Measurements from ENCODE around the gene TFDP2. TPM values are rescaled to one million over a fixed set of nuclear protein-coding genes. Genes with fewer than 3 reads are reported as not detected.

The TFDP2 gene
- total and polyA plus RNA-seq, 2 of the 8 experiments (the other 6 are each of a cell fraction or from before 2014, with no cell fraction given), result 41.1 to 119 TPM

DNA sequence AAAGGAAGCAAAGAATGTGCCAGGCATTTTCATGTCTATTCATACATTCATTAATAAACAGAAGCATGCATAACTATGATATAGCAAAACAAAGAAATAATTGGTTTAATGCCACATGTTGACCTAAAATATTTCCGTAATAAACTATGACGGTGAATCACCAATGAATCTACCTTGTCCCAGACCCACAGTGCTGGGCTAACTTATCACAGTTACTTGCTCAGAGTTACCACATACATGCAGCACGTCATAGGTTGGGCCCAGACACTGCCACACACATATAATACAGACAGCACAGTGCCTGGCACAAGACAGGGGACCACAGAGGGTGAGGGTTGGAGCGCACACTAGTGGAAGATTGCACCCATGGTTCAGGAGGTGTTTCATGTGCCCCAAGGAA lies 186.0 kb downstream of the TFDP2 start (continued):
- TF ChIP-seq RAD21 (IDR thresholded peaks at IDR 0.05 in 1 of 2, conservative IDR thresholded peaks at IDR 0.05 in 1 of 2; ENCODE audit: low read depth in 2 of 2, low read length in 2 of 2) (no peak), HDAC6 (IDR thresholded peaks at IDR 0.05; ENCODE audit: low read depth, low read length) (no peak), NANOG (IDR thresholded peaks at IDR 0.05; ENCODE audit: insufficient read depth, low read depth, low read length, poor library complexity, severe bottlenecking) (no peak), GABPA (IDR thresholded peaks at IDR 0.05; ENCODE audit: borderline replicate concordance, insufficient read depth, low read length) (no peak), SAP30 (IDR thresholded peaks at IDR 0.05; ENCODE audit: insufficient read depth, insufficient replicate concordance, low read length) (no peak)
- TF ChIP-seq, protein P1, sequence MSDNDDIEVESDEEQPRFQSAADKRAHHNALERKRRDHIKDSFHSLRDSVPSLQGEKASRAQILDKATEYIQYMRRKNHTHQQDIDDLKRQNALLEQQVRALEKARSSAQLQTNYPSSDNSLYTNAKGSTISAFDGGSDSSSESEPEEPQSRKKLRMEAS (IDR thresholded peaks at IDR 0.05), result no peak

Data from H1 (cell line).